GM23338 (cell line): ENCODE results near the gene GPR78.

Experiments
- CTCF ChIP-seq, 2 experiments: fragments of 200-600 bp in 1 of 2; sonication (generic) in 1 of 2; conservative IDR thresholded peaks; 2 replicates each; pipeline versions ENCODE4 v1.5.1 to v1.6.1; 2016 to 2017; ENCODE audit warnings: antibody characterized with exemption in 2 of 2, low read depth in 2 of 2, mild to moderate bottlenecking in 2 of 2, moderate library complexity in 1 of 2
- ETS1 ChIP-seq: IDR thresholded peaks from 2 replicates; pipeline ENCODE4 v1.6.1; 2016; ENCODE audit warnings: antibody characterized with exemption
- EZH2 ChIP-seq: fragments of 200-600 bp; sonication (generic); IDR thresholded peaks from one replicate; pipeline ENCODE4 v1.8.0; 2017; ENCODE audit warnings: antibody characterized with exemption, mild to moderate bottlenecking, low read depth; ENCODE audit not compliant: unreplicated experiment
- EZH2phosphoT487 ChIP-seq: fragments of 200-600 bp; sonication (generic); IDR thresholded peaks from one replicate; pipeline ENCODE4 v1.8.1; 2018; ENCODE audit warnings: antibody characterized with exemption; ENCODE audit not compliant: unreplicated experiment
- POLR2AphosphoS5 ChIP-seq: IDR thresholded peaks from 2 replicates; pipeline ENCODE4 v1.6.1; 2016; ENCODE audit warnings: antibody characterized with exemption, low read depth
- TF ChIP-seq, protein P1 (sequence below): IDR thresholded peaks from one replicate; pipeline ENCODE4 v1.6.1; 2018; ENCODE audit warnings: antibody characterized with exemption; ENCODE audit not compliant: unreplicated experiment

GRCh38 chr4:8534611-8535010, 45.6 kb upstream of the GPR78 start:
- TF ChIP-seq CTCF (conservative IDR thresholded peaks at IDR 0.05; ENCODE audit: low read depth in 2 of 2) (no peak), EZH2phosphoT487 (no peak), ETS1 (no peak), POLR2AphosphoS5 (no peak), EZH2 (no peak)
- TF ChIP-seq, protein P1, sequence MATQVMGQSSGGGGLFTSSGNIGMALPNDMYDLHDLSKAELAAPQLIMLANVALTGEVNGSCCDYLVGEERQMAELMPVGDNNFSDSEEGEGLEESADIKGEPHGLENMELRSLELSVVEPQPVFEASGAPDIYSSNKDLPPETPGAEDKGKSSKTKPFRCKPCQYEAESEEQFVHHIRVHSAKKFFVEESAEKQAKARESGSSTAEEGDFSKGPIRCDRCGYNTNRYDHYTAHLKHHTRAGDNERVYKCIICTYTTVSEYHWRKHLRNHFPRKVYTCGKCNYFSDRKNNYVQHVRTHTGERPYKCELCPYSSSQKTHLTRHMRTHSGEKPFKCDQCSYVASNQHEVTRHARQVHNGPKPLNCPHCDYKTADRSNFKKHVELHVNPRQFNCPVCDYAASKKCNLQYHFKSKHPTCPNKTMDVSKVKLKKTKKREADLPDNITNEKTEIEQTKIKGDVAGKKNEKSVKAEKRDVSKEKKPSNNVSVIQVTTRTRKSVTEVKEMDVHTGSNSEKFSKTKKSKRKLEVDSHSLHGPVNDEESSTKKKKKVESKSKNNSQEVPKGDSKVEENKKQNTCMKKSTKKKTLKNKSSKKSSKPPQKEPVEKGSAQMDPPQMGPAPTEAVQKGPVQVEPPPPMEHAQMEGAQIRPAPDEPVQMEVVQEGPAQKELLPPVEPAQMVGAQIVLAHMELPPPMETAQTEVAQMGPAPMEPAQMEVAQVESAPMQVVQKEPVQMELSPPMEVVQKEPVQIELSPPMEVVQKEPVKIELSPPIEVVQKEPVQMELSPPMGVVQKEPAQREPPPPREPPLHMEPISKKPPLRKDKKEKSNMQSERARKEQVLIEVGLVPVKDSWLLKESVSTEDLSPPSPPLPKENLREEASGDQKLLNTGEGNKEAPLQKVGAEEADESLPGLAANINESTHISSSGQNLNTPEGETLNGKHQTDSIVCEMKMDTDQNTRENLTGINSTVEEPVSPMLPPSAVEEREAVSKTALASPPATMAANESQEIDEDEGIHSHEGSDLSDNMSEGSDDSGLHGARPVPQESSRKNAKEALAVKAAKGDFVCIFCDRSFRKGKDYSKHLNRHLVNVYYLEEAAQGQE = no peak
